Mesothelial cell of epicardium (in vitro differentiated cells): ENCODE results near the gene HSD17B13. TPM values are rescaled to one million over a fixed set of nuclear protein-coding genes. Genes with fewer than 3 reads are reported as not detected.

Source experiments
- DNase-seq, 2 experiments: peaks; one replicate each; pipeline ENCODE4 v3.0.0; 2021; ENCODE audit warnings: low spot score in 2 of 2; ENCODE audit not compliant: unreplicated experiment in 2 of 2
- H3K27ac Mint-ChIP-seq: 2 replicates; pipeline ENCODE4 v1.8.0; 2021; ENCODE audit warnings: mixed read lengths
- H3K27me3 Mint-ChIP-seq: 2 replicates; pipeline ENCODE4 v1.8.0; 2021; ENCODE audit warnings: low read depth, mixed read lengths
- H3K36me3 Mint-ChIP-seq: 2 replicates; pipeline ENCODE4 v1.8.0; 2021; ENCODE audit warnings: mixed read lengths
- H3K4me1 Mint-ChIP-seq: 2 replicates; pipeline ENCODE4 v1.8.0; 2021; ENCODE audit warnings: mixed read lengths
- H3K4me3 Mint-ChIP-seq: 2 replicates; pipeline ENCODE4 v1.8.0; 2021; ENCODE audit warnings: mild to moderate bottlenecking, moderate library complexity, mixed read lengths
- H3K9me3 Mint-ChIP-seq: 2 replicates; pipeline ENCODE4 v1.8.0; 2021; ENCODE audit warnings: mixed read lengths
- total RNA-seq: library from RNA; stranded (reverse); gene quantifications from 3 replicates; pipeline ENCODE4 v1.2.1, GENCODE V29; 2021
- TF ChIP-seq, protein P1 (sequence below): fragments of 200-600 bp; sonication (generic); IDR thresholded peaks from one replicate; pipeline ENCODE4 v1.5.0; 2021; ENCODE audit warnings: antibody characterized with exemption; ENCODE audit not compliant: unreplicated experiment

HSD17B13 gene
- total RNA-seq, 1 donor from 2014 or later = 0.20 TPM

DNA sequence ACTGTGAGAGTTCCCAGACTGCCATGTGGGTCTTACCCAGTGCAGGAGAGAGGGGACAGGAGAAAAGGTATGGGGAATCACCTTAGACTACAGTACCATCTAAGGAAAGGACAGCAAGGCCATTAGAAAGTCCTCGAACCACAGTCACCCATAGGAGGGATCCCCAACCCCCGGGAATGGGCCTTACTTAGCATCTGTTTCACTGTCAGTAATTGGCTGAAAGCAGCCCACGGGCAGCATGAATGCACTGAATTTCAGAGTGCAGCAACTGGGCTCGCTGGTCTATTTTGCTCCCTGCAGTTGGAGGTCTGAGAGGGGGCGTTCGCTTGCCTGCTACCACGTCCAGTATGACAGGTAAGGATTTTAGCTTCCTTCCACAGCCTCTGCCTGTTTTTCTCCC lies 51.9 kb downstream of the HSD17B13 start:
- no peak for DNase-seq
- TF ChIP-seq, protein P1, sequence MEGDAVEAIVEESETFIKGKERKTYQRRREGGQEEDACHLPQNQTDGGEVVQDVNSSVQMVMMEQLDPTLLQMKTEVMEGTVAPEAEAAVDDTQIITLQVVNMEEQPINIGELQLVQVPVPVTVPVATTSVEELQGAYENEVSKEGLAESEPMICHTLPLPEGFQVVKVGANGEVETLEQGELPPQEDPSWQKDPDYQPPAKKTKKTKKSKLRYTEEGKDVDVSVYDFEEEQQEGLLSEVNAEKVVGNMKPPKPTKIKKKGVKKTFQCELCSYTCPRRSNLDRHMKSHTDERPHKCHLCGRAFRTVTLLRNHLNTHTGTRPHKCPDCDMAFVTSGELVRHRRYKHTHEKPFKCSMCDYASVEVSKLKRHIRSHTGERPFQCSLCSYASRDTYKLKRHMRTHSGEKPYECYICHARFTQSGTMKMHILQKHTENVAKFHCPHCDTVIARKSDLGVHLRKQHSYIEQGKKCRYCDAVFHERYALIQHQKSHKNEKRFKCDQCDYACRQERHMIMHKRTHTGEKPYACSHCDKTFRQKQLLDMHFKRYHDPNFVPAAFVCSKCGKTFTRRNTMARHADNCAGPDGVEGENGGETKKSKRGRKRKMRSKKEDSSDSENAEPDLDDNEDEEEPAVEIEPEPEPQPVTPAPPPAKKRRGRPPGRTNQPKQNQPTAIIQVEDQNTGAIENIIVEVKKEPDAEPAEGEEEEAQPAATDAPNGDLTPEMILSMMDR = no peak
- peaks cover 11% of the 10 kb centered on the region for H3K27me3 Mint-ChIP-seq

DNA sequence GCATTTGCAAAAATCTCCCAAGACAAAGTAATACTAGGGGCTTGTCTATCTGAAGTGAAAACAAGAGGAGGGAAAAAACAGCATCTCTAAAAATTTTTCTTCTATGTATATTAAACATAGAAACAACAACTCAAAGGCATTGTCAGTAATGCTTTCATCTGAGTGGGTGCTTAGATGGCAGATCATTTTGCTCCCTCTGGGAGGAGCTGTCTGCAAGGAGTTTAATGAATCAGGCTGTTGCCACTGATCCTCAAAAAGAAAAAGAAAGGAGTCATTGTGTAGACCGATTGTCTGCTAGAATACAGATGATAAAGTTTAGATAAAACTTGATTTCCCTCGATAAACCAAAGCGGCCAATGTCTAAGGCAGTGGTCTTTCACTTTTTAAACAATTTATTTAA lies 52.5 kb downstream of the HSD17B13 start:
- H3K27ac Mint-ChIP-seq = no peak overlapping the region
- no peaks in the 10 kb centered on the region for H3K9me3 Mint-ChIP-seq
- H3K27me3 Mint-ChIP-seq = peaks cover 11% of the 10 kb centered on the region
- H3K4me1 Mint-ChIP-seq = peaks cover 2% of the 10 kb centered on the region
- H3K36me3 Mint-ChIP-seq = no peaks in the 10 kb centered on the region
- TF ChIP-seq, protein P1 = no peak
- H3K4me3 Mint-ChIP-seq = no peak overlapping the region
- no peak for DNase-seq

More for the DNA sequence above, 51.9 kb downstream of the HSD17B13 start:
- Mint-ChIP-seq H3K36me3 (no peaks in the 10 kb centered on the region), H3K4me1 (peaks cover 2% of the 10 kb centered on the region), H3K27ac (no peak overlapping the region), H3K9me3 (no peaks in the 10 kb centered on the region), H3K4me3 (no peak overlapping the region)

DNA sequence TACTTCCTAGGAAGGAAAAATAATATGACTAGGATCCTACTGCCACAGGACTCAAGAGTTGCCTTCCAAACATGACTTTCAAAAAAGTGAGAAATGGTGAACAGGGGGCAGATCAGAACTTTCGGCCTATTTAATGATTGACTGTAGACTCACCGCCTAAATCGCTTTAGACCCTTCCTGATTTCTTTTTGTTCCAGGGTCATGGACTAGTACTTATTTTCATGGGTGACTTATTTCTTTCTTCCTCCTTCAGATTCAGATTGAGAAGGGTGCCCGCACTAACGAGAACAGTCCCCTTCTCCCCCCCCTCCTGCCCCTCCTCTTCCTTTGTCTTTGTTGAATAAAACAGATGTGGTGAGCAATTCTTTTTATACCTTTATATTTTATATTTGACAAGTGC lies 54.3 kb downstream of the HSD17B13 start:
- peaks cover 8% of the 10 kb centered on the region for H3K27me3 Mint-ChIP-seq
- peaks cover 2% of the 10 kb centered on the region for H3K4me1 Mint-ChIP-seq
- H3K27ac Mint-ChIP-seq = no peak overlapping the region
- TF ChIP-seq, protein P1 = no peak
- no peaks in the 10 kb centered on the region for H3K36me3 Mint-ChIP-seq
- H3K4me3 Mint-ChIP-seq = no peak overlapping the region
- DNase-seq = no peak
- H3K9me3 Mint-ChIP-seq = no peaks in the 10 kb centered on the region

DNA sequence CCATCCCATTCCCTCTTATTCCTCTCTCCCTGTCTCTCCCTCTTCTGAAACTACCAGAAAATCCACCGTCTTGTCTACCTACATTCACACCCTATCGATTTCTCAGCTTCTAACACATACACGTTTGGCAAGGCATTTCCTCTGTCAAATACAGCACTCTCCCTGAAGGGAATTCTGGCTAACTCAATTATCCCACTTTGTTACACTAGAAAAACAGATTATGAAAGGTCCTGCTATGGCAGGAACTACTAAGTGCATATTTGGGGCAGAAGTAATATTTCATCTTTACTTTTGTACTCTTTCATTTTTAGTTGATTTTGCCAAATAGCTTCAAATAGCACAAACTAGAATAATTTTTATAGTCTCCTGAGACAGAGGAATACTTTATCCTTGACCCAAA lies 55.7 kb downstream of the HSD17B13 start:
- peaks cover 4% of the 10 kb centered on the region for H3K9me3 Mint-ChIP-seq
- no peak for DNase-seq
- H3K4me3 Mint-ChIP-seq = no peak overlapping the region
- H3K27ac Mint-ChIP-seq = no peak overlapping the region
- TF ChIP-seq, protein P1 = no peak
- H3K27me3 Mint-ChIP-seq = peaks cover 5% of the 10 kb centered on the region
- peaks cover 2% of the 10 kb centered on the region for H3K4me1 Mint-ChIP-seq
- no peaks in the 10 kb centered on the region for H3K36me3 Mint-ChIP-seq

DNA sequence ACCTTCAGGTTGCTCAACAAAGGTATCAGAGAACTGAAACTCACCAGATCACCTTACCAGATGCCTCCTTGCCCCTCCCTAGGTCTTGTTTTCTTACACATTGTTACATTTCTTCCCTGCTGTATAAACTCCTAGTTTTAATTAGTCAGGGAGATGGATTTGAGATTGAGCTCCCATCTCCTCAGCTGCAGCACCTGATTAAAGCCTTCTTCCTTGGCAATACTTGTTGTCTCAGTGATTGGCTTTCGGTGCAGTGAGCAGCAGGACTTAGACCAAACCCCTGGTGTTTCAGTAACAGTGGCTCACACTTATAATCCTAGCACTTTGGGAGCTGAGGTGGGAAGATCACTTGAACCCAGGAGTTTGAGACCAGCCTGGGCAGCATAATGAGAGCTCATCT lies 59.8 kb downstream of the HSD17B13 start:
- peaks cover 4% of the 10 kb centered on the region for H3K9me3 Mint-ChIP-seq
- TF ChIP-seq, protein P1 = no peak
- no peak for DNase-seq
- peaks cover 2% of the 10 kb centered on the region for H3K4me1 Mint-ChIP-seq
- no peaks in the 10 kb centered on the region for H3K27me3 Mint-ChIP-seq
- H3K27ac Mint-ChIP-seq = no peak overlapping the region
- no peaks in the 10 kb centered on the region for H3K36me3 Mint-ChIP-seq
- no peak overlapping the region for H3K4me3 Mint-ChIP-seq

DNA sequence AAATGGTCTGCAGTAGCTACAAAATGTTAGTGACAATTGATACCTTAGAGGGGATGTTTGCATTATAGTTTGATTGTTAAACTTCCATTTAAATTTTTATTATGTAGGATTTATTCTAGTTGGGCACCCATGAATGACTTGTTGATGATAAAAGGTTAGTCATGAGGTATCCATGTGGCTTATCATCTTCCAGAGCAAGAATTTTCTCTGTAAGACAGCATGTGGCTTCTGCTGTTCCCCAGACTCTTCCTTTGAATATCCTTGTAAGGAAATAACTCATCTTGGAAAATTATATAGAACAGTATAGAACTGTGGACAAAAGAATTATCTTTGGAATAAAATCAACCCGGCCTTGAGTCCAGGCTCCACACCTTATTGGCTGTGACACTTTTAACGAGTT lies 62.2 kb downstream of the HSD17B13 start:
- DNase-seq = no peak
- H3K36me3 Mint-ChIP-seq = no peaks in the 10 kb centered on the region
- TF ChIP-seq, protein P1 = no peak

More for the DNA sequence above, 62.2 kb downstream of the HSD17B13 start:
- Mint-ChIP-seq H3K9me3 (peaks cover 10% of the 10 kb centered on the region), H3K4me1 (no peaks in the 10 kb centered on the region), H3K4me3 (no peak overlapping the region), H3K27ac (no peak overlapping the region), H3K27me3 (no peaks in the 10 kb centered on the region)
